Adrenal gland (tissue), 5 donors: ENCODE results near the gene RXFP4.

ENCODE experiments used
- CTCF ChIP-seq, 6 experiments: fragments of 450-650 bp in 4 of 6; fragments of 200-600 bp in 2 of 6; sonication (generic) in 1 of 6; IDR thresholded peaks; 1 replicate in 5 of 6; 2 replicates in 1 of 6; pipeline versions ENCODE4 v1.5.1 to v1.8.0; 2016 to 2021; ENCODE audit warnings: antibody characterized with exemption in 6 of 6, mild to moderate bottlenecking in 2 of 6, moderate library complexity in 1 of 6
- POLR2A ChIP-seq, 2 donors: fragments of 450-650 bp; IDR thresholded peaks; one replicate each; pipeline ENCODE4 v1.6.1; 2017; ENCODE audit warnings: antibody characterized with exemption in 2 of 2, mild to moderate bottlenecking in 2 of 2, moderate library complexity in 1 of 2
- donor health status: DM: no; HTN: no; CAD: no.

DNA sequence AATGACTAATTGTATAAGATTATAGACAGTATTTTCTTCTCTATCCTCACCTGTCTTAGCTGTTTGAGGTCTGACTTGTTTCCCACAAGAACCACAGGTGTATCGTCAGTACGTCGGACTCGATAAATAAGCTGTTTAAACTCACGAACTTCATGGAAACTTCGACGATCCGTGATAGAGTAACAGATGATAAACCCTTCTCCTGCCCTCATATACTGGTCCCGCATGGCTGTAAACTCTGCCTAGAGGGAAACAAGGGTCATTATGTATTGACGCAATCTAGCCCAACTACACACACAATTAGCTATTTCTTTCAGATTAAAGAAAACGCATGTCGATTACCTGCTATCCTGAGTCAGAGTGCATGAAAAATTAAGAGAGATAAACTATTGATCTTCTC is 37.2 kb upstream of the RXFP4 start:
- no peak for TF ChIP-seq POLR2A (IDR thresholded peaks at IDR 0.05)
- TF ChIP-seq CTCF (IDR thresholded peaks at IDR 0.05): no peak
